ENCODE measurements around the gene PI4K2B. TPM values are rescaled to one million over a fixed set of nuclear protein-coding genes. Genes with fewer than 3 reads are reported as not detected.
A peak's percentile ranks its signal among the peaks of the same experiment; 100 is the strongest.
"Not testable (repeated sequence)": the region's sequence is repeated elsewhere in the genome, so short reads cannot be mapped to it uniquely, and the experiment has no call there.

The PI4K2B gene
- total RNA-seq, 1 donor = 14.7 TPM

GRCh38 chr4:25308306-25308705 lies 74.5 kb downstream of the PI4K2B start:
- H3K9me3 ChIP-seq (ENCODE audit: low read depth, low read length) = no peaks in the 10 kb centered on the region
- H3K27me3 ChIP-seq (ENCODE audit: insufficient read depth, low read length) = no peaks in the 10 kb centered on the region
- no peak overlapping the region for H3K4me3 ChIP-seq (ENCODE audit: low read length)
- peaks cover 20% of the 10 kb centered on the region for H3K4me1 ChIP-seq (ENCODE audit: insufficient read depth, low read length)

GRCh38 chr4:25308761-25309160 lies 74.9 kb downstream of the PI4K2B start:
- H3K4me3 ChIP-seq (ENCODE audit: low read length) = no peak overlapping the region
- peaks cover 24% of the 10 kb centered on the region for H3K4me1 ChIP-seq (ENCODE audit: insufficient read depth, low read length)
- no peaks in the 10 kb centered on the region for H3K9me3 ChIP-seq (ENCODE audit: low read depth, low read length)
- H3K27me3 ChIP-seq (ENCODE audit: insufficient read depth, low read length) = no peaks in the 10 kb centered on the region

- peaks cover 24% of the 10 kb centered on the region for H3K4me1 ChIP-seq (ENCODE audit: insufficient read depth, low read length)
- no peaks in the 10 kb centered on the region for H3K27me3 ChIP-seq (ENCODE audit: insufficient read depth, low read length)
- peak overlapping the region; percentile 10 for H3K4me3 ChIP-seq (ENCODE audit: low read length)
- H3K9me3 ChIP-seq (ENCODE audit: low read depth, low read length) = no peaks in the 10 kb centered on the region
These were observed 76.4 kb downstream of the PI4K2B start for GRCh38 chr4:25310066-25310802.

- Histone ChIP-seq H3K9me3 (ENCODE audit: low read depth, low read length) (no peaks in the 10 kb centered on the region), H3K27me3 (ENCODE audit: insufficient read depth, low read length) (no peaks in the 10 kb centered on the region), H3K4me3 (ENCODE audit: low read length) (peak overlapping the region; percentile 10), H3K4me1 (ENCODE audit: insufficient read depth, low read length) (peaks cover 24% of the 10 kb centered on the region)
These were observed 77.0 kb downstream of the PI4K2B start for GRCh38 chr4:25310803-25311166.

GRCh38 chr4:25312496-25313200 lies 78.8 kb downstream of the PI4K2B start, which contains the start of gene ZCCHC4:
Gene ZCCHC4 (plus strand): TSS chr4:25312774. CDS start chr4:25312810, 36 bp downstream.
- H3K9me3 ChIP-seq (ENCODE audit: low read depth, low read length) = no peaks in the 10 kb centered on the region
- H3K4me1 ChIP-seq (ENCODE audit: insufficient read depth, low read length) = peaks cover 24% of the 10 kb centered on the region
- H3K27me3 ChIP-seq (ENCODE audit: insufficient read depth, low read length) = no peaks in the 10 kb centered on the region
- peak within 1 kb of the TSS; percentile 86 for H3K4me3 ChIP-seq (ENCODE audit: low read length)

- H3K9me3 ChIP-seq (ENCODE audit: low read depth, low read length) = no peaks in the 10 kb centered on the region
- peak overlapping the region; percentile 86 for H3K4me3 ChIP-seq (ENCODE audit: low read length)
- no peaks in the 10 kb centered on the region for H3K27me3 ChIP-seq (ENCODE audit: insufficient read depth, low read length)
- H3K4me1 ChIP-seq (ENCODE audit: insufficient read depth, low read length) = peaks cover 24% of the 10 kb centered on the region
These were observed 79.5 kb downstream of the PI4K2B start for GRCh38 chr4:25313201-25313895.

GRCh38 chr4:25320336-25320735 lies 86.5 kb downstream of the PI4K2B start:
- no peak overlapping the region for H3K4me3 ChIP-seq (ENCODE audit: low read length)
- no peaks in the 10 kb centered on the region for H3K9me3 ChIP-seq (ENCODE audit: low read depth, low read length)
- H3K27me3 ChIP-seq (ENCODE audit: insufficient read depth, low read length) = no peaks in the 10 kb centered on the region
- peaks cover 4% of the 10 kb centered on the region for H3K4me1 ChIP-seq (ENCODE audit: insufficient read depth, low read length)

- Histone ChIP-seq H3K4me1 (ENCODE audit: insufficient read depth, low read length) (peaks cover 4% of the 10 kb centered on the region), H3K27me3 (ENCODE audit: insufficient read depth, low read length) (no peaks in the 10 kb centered on the region), H3K9me3 (ENCODE audit: low read depth, low read length) (no peaks in the 10 kb centered on the region), H3K4me3 (ENCODE audit: low read length) (no peak overlapping the region)
These were observed 86.9 kb downstream of the PI4K2B start for GRCh38 chr4:25320773-25321172.

GRCh38 chr4:25321703-25322102 lies 87.9 kb downstream of the PI4K2B start:
- Histone ChIP-seq H3K4me3 (ENCODE audit: low read length) (no peak overlapping the region), H3K4me1 (ENCODE audit: insufficient read depth, low read length) (peaks cover 4% of the 10 kb centered on the region), H3K9me3 (ENCODE audit: low read depth, low read length) (no peaks in the 10 kb centered on the region), H3K27me3 (ENCODE audit: insufficient read depth, low read length) (no peaks in the 10 kb centered on the region)

- H3K9me3 ChIP-seq (ENCODE audit: low read depth, low read length); H3K27me3 ChIP-seq (ENCODE audit: insufficient read depth, low read length); H3K4me3 ChIP-seq (ENCODE audit: low read length): not testable (repeated sequence)
- peaks cover 12% of the 10 kb centered on the region for H3K4me1 ChIP-seq (ENCODE audit: insufficient read depth, low read length)
These were observed 94.6 kb downstream of the PI4K2B start for GRCh38 chr4:25328463-25328862.

Other genes starting within 250 kb of the PI4K2B start
- not detected for gene LGI2, start 203.1 kb upstream of the PI4K2B start, total RNA-seq
- 22.2 TPM for gene SEPSECS, start 73.6 kb upstream of the PI4K2B start, total RNA-seq
- gene ZCCHC4, start 78.7 kb downstream of the PI4K2B start, total RNA-seq = 12.4 TPM
- gene ANAPC4, start 143.2 kb downstream of the PI4K2B start, total RNA-seq = 15.1 TPM

All from mononuclear cell (primary cell).